HG03520 (cell line): ENCODE results near the gene RAC3.
A peak's percentile ranks its signal among the peaks of the same experiment; 100 is the strongest.

Source experiments
- ATAC-seq: cut with Tn5 transposase; IDR thresholded peaks from one replicate; pipeline ENCODE4 v1.9.1; 2021; ENCODE audit warnings: mild to moderate bottlenecking, moderate library complexity; ENCODE audit not compliant: unreplicated experiment

RAC3 gene

DNA sequence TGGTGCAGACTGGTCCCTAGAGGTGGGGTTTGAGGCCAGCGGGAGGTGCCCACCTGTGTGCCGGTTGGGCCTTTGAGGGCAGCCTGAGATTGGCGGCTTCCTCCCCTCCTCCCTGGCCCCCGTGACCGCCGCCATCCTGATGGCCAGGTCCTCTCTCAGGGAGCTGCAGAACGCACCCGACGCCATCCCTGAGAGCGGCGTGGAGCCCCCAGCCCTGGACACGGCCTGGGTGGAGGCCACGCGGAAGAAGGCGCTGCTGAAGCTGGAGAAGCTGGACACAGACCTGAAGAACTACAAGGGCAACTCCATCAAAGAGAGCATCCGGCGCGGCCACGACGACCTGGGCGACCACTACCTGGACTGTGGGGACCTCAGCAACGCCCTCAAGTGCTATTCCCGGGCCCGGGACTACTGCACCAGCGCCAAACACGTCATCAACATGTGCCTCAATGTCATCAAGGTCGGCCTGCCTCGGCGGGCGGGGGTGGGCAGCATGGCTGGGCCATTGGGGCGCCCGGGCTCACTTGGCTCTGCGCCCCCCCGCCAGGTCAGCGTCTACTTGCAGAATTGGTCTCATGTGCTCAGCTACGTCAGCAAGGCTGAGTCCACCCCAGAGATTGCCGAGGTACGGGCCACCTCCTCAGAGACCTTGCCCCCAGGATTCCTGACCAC lies 23.0 kb downstream of the RAC3 start:
- no peak for ATAC-seq

GRCh38 chr17:82055023-82055964 lies 23.8 kb downstream of the RAC3 start:
- ATAC-seq: no peak

DNA sequence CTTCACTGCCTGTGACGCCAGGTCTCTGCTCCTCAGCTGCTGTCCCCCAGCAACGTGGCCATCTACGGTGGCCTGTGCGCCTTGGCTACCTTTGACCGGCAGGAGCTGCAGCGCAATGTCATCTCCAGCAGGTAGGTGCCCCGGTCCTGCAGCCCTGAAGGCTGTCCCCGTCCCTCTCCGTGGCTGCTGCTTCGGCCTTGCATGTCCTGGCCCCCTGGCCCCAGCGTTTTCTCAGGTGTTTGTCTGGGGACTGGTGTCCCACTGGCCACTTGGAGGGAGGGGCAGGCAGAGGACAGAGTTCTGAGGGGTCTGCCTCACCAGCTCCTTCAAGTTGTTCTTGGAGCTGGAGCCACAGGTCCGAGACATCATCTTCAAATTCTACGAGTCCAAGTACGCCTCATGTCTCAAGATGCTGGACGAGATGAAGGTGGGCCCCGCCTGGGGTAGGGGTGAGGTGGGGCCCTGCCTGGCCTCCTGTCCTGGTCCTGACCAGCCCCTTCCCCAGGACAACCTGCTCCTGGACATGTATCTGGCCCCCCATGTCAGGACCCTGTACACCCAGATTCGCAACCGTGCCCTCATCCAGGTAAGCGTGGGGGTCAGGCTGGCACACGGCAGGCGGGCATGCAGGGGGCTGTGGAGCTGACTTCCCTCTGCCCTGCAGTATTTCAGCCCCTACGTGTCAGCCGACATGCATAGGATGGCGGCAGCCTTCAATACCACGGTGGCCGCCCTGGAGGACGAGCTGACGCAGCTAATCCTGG lies 24.7 kb downstream of the RAC3 start:
- ATAC-seq: no peak

DNA sequence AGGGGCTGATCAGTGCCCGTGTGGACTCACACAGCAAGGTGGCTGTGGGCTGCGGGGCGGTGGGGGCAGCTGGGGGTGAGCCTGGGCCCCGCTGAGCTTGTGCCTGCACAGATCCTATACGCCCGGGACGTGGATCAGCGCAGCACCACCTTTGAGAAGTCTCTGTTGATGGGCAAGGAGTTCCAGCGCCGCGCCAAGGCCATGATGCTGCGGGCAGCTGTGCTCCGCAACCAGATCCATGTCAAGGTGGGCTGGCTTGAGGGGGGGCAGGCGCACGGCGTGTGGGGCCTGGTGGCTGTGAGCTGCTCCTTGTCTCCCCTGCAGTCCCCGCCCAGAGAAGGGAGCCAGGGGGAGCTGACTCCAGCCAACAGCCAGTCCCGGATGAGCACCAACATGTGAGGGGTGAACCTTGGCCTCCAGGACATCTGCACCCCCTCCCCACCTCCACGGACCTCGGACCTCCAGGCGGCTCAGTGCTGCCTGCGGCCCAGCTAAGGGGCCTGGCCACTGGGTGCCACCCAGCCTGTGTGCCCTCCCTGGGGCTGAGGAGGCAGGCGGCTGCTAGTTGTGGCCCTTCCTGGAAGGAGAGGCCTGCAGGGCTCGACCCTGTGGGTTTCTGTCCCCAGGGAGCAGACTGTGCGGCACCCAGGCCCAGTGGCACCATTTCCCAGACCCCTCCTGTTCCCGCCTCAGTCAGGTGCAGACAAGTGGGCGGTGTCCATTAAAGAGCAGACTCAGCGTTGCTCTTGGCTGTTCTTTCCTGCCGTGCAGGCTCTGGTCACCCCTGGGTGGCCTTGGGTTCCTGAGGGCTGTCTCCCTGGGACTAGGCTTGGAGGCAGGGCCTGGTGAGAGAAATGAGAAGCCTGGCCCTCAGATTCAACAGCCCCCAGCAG lies 25.5 kb downstream of the RAC3 start:
- no peak for ATAC-seq

GRCh38 chr17:82058230-82058854 lies 26.9 kb downstream of the RAC3 start:
- no peak for ATAC-seq

DNA sequence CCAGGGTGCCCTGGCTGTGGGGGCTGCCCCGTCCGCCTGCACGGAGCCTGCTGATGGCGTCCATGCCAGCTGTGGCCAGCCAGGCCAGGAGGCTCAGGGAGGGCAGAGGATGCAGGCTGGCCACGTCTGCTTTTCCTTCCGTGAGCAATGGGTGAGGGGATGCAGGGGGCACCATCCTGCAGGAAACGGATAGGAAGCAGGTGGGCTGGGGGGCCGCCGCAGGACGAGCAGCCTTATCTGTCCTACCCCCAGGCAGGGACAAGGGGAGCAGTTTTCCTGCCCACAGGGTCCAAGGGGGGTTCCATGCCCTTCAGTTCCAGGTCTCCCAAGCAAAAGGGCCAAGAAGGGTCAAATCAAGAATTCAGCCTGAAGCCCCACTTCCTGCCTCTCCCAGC lies 27.4 kb downstream of the RAC3 start:
- no peak for ATAC-seq

GRCh38 chr17:82059272-82060000 lies 28.0 kb downstream of the RAC3 start:
- no peak for ATAC-seq

GRCh38 chr17:82060001-82060380 lies 28.5 kb downstream of the RAC3 start:
- no peak for ATAC-seq

DNA sequence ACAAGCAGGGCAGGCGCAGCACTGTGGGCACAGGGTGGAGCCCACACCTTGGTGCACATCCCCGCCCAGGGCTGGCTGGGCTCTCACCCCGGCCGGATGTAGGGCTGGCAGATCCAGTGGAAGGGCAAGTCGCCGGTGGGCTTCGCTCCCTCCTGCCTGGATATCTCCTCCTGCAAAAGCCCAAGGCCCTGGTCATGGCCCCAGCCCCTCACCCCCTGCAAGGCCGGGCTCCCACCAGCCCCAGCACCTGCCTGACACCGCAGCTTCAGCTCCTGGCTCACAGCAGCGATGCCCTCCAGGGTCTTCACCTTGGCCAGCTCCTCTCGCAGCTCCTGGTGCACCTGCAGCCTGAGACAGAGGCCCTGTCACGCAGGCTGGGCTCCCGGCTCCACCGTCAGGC lies 29.1 kb downstream of the RAC3 start:
- no peak for ATAC-seq

GRCh38 chr17:82061047-82061925 lies 29.8 kb downstream of the RAC3 start:
- ATAC-seq: no peak

DNA sequence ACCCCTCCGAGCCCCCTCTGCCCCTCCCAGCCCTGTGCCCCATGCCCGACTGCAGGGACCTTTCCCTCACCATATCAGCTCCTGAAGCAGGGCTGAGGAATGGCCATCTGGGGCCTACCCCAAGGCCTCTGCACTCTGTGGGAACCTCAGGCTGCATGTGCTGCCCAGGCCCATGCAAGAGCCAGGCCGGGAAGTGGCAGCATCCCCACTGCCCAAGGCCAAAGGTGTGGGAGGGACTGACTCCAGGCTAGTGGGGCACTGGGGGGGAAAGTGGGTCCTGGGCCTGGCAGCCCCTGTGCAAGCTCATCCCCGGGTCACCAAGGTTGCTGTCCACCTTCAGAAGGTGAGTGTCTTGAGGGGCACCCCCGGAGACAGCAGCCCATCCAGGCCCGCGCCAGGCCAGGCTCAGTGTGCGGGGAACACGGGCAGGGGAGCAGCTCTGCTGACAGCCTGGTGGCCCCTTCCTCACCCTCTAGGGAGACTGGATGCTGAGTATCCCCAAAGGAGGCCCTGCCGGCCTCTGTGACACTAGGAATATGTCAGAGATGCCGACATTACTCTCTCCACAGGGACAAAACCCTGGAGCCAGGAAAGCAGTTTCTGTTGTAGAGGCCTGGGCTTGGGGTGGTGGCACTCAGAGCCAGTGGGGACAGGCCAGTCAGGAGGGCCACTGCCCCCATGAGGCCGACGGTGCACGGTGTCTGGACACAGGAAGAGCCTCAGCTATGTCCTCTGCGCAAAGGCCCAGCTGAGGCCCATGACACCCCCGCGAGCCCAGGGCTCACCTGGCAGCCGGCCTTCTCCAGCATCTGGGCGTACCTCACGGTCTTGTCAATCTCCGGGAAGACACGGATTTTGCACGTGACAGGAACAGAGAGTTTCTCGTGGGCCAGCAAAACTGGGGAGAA lies 30.9 kb downstream of the RAC3 start:
- no peak for ATAC-seq

DNA sequence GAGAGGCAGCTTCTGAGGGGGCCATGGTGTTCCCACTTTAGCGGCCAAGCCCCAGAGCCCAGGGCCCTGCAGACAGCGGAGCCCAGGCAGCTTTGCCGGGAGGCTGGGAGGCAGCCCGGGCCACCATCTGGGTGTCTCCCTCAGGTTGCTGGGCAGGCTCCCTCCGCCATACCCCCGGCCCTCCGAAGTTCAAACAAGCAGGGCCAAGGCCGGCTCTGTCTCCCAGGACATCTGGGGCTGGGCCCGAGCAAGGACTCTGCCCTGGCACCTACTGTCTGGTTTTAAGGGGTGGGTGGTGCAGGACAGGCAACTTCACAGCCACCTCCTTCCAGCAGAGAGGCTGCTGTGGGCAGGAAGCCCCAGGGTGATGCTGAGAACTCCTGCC lies 31.5 kb downstream of the RAC3 start:
- no peak for ATAC-seq

DNA sequence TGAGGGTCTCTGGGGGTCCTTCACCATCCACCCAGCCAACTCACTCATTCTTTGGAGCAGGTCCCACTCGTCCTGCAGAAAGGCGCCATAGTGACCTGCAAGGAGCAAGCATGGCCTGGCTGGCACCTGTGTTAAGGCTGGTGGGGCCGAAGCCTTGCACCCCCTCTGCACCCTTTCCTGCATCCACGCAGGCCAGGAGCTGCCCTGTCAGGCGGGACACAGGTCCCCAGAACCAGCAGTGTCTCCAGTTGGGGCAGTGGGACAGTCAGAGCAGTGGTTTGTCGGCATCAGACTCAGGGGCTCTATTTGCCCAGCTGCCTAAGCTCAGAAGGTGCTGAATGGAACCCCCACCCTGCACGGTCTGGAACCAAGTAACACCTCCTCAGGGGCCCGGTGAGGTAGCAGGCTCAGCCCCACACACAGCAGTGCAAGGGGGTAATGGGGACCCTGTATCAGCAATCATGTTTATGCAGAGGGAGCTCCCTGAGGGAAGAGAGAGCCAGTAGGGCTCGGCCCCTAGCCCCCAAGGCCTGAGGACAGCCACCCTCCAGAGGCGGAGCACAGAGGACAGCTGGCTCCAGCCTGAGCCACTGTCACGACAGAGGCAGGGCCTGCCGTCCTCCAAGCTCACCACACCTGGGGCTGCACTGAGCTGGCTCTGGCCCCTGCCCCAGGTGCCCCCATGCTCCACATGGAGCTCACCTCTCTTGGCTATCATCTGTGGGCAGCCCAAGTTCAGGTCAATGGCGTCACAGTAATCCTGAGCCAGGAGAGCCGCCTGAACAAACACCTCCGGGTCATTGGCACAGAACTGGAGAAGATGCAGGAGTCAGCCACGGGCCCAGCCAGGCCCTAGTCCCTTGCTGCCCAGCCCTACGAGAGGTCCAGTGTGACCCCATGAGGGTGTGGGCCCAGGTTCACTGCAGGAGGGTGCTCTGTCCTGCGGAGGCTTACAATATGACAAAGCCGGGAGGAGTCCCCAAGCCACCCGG lies 32.2 kb downstream of the RAC3 start:
- no peak for ATAC-seq

DNA sequence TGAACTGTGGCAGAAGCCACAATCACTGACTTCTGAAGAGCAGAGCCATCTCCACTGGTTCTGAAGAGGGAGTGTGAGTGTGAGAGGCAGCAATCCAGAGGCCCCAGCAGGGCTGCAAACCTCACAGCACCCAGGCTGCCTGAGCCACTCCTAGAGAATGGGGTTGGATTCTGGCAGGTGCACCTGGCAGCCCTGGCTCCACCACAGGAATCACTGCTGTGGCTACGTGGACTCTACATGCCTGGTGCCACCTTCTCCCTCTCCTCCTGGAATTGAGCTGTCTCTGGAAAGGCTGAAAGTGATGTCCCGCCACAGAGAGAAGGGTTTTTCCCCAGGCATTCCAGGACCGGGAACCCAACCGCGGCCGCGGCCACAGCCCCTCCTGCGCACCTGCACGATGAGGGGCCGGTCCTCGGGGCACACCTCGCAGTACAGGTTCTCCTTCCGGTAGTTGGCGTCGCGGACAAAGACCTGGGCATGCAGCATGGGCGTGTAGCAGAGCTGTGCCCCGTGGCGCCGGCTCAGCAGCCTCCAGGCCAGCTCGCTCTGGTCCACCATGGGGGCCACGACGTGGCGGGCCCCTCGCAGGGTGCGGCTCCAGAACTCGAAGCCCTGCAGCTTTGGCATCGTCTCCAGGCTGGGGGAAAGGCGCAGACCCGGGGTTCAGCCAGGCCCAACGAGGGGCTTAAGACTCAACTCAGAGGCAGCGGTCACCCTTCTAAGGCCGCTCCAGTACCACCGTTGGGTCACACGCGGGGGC lies 33.1 kb downstream of the RAC3 start:
- ATAC-seq: no peak

GRCh38 chr17:82065193-82065637 lies 33.7 kb downstream of the RAC3 start:
- peak; percentile 31 for ATAC-seq
